ENCODE measurements around the gene KIF24. TPM values are rescaled to one million over a fixed set of nuclear protein-coding genes. Genes with fewer than 3 reads are reported as not detected.

The KIF24 gene
- total RNA-seq, 4 donors from 2014 or later = 1.7 to 7.8 (median 4.6) TPM

DNA sequence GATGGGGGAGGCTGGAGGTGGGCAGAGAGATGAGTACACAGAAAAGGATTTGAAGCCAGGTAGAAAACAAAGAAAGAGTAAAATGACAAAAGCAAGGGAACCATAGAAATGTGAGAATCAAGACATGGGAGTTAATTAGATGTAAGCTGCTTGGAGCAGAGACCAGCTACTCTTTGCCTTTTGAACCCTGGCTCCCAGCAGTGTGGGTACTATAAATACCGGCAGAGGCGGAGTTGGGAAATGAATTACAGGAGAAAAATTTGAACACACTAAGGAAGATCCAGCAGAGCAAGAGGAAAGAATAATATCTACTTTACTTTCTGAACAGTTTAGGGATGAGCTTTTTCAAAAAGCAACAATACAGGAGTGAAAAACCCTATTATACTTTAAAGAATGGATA, 36.5 kb downstream of the KIF24 start:
- Histone ChIP-seq H3K4me3 (replicated peaks in 1 of 3) (no peak overlapping the region), H3K27me3 (no peaks in the 10 kb centered on the region), H3K27ac (no peak overlapping the region), H3K9me3 (no peaks in the 10 kb centered on the region), H3K36me3 (no peaks in the 10 kb centered on the region), H3K4me1 (no peaks in the 10 kb centered on the region)
- 64 to 71% methylated on average over 2 of the region's 2 CpGs for WGBS, 2 donors
- intact Hi-C loops (cut with DNase I) = no loop called here
- no peak for TF ChIP-seq POLR2A (IDR thresholded peaks at IDR 0.05)
- TF ChIP-seq CTCF (IDR thresholded peaks at IDR 0.05) = no peak
- DNase-seq = no peak

DNA sequence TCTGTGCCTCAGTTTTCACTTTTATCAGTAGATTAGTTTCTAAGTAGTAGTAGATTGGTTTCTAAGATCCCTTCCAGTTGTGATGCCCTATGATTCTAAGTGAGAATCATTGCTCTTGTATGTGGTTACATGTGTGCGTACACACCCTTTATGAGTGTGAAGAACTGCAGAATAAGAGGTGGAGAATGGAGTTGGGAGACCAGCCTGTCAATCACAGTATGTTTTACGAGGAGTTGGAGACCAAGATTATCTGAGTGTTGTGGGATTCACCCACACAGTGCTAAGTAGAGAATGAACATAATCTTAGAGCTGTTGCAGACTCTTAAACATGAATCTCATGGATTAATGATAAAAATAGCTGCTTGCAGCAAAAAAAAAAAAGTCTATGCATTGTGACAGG, 37.6 kb downstream of the KIF24 start:
- Histone ChIP-seq H3K27me3 (no peaks in the 10 kb centered on the region), H3K4me1 (no peaks in the 10 kb centered on the region), H3K9me3 (no peaks in the 10 kb centered on the region), H3K27ac (no peak overlapping the region), H3K4me3 (replicated peaks in 1 of 3) (no peak overlapping the region), H3K36me3 (no peaks in the 10 kb centered on the region)
- TF ChIP-seq CTCF (IDR thresholded peaks at IDR 0.05) (no peak), POLR2A (IDR thresholded peaks at IDR 0.05) (no peak)
- no peak for DNase-seq
- 95 to 98% methylated on average over 2 of the region's 2 CpGs for WGBS, 2 donors
- intact Hi-C loops (cut with DNase I) = no loop called here

- TF ChIP-seq CTCF (IDR thresholded peaks at IDR 0.05) (no peak), POLR2A (IDR thresholded peaks at IDR 0.05) (no peak)
These were observed 38.0 kb downstream of the KIF24 start for GRCh38 chr9:34291023-34291422.

DNA sequence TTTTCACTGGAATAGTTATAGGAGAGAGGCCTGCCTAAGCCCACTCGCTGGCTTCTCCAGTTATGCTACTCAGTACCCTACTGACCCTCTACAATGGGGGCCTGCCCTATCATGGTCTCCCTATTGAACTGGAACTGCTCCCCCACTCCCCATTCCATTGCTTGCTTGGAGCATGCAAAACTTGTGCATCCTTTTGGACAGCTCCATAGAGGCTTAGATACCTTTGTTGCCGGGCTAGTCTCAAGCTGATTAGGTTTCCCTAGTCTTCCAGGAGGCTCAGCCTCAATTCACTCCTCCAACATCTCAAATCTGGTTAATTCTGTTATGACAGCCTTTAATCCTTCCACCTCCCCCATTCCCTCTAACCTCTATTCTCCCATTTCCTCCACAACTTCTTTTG, 39.9 kb downstream of the KIF24 start:
- Histone ChIP-seq H3K36me3 (no peaks in the 10 kb centered on the region), H3K9me3 (no peaks in the 10 kb centered on the region), H3K4me1 (no peaks in the 10 kb centered on the region), H3K4me3 (replicated peaks in 1 of 3) (no peak overlapping the region), H3K27ac (no peak overlapping the region), H3K27me3 (no peaks in the 10 kb centered on the region)
- TF ChIP-seq CTCF (IDR thresholded peaks at IDR 0.05) (no peak), POLR2A (IDR thresholded peaks at IDR 0.05) (no peak)
- intact Hi-C loops (cut with DNase I) = no loop called here
- WGBS, 2 donors = 85 to 89% methylated on average over 2 of the region's 2 CpGs
- DNase-seq = no peak

More at GRCh38 chr9:34291023-34291422, 38.0 kb downstream of the KIF24 start:
- no peak for DNase-seq
- intact Hi-C loops (cut with DNase I) = no loop called here
- Histone ChIP-seq H3K36me3 (no peaks in the 10 kb centered on the region), H3K27ac (no peak overlapping the region), H3K27me3 (no peaks in the 10 kb centered on the region), H3K9me3 (no peaks in the 10 kb centered on the region), H3K4me1 (no peaks in the 10 kb centered on the region), H3K4me3 (replicated peaks in 1 of 3) (no peak overlapping the region)
- WGBS, 2 donors = 92 to 95% methylated on average over 2 of the region's 2 CpGs

DNA sequence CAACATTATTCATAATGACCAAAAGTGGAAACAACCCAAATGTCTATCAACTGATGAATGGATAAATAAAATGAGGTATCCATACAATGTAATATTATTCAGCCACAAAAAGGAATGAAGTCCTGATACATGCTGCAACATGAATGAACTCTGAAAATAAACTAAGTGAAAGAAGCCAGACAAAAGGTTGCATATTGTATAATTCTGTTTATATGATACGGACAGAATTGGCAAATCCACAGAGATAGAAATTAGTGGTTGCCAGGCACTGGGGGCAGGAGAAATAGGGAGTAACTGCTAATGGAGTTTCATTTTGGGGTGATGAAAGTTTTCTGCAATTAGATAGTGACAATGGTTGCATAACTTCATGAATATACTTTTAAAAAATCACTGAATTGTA, 47.0 kb downstream of the KIF24 start:
- Histone ChIP-seq H3K27ac (no peak overlapping the region), H3K36me3 (no peaks in the 10 kb centered on the region), H3K4me3 (replicated peaks in 1 of 3) (no peak overlapping the region), H3K9me3 (no peaks in the 10 kb centered on the region), H3K4me1 (no peaks in the 10 kb centered on the region), H3K27me3 (no peaks in the 10 kb centered on the region)
- intact Hi-C loops (cut with DNase I) = no loop called here
- no peak for DNase-seq
- WGBS, 2 donors = 89 to 98% methylated on average over 1 of the region's 1 CpG
- TF ChIP-seq CTCF (IDR thresholded peaks at IDR 0.05) (no peak), POLR2A (IDR thresholded peaks at IDR 0.05) (no peak)

Measured in thyroid gland (tissue), 4 donors.